Mesodermal cell (in vitro differentiated cells): ENCODE data around the gene NDUFAF2.
"Not testable (repeated sequence)": the region's sequence is repeated elsewhere in the genome, so short reads cannot be mapped to it uniquely, and the experiment has no call there.

ENCODE experiments used
- H3K27ac ChIP-seq: 2 replicates; pipeline ENCODE4 v1.7.0; 2013; ENCODE audit warnings: mild to moderate bottlenecking, low read depth, low read length, moderate library complexity; ENCODE audit not compliant: severe bottlenecking
- H3K36me3 ChIP-seq: 2 replicates; pipeline ENCODE4 v1.7.1; 2013; ENCODE audit warnings: mild to moderate bottlenecking, low read length, moderate library complexity; ENCODE audit not compliant: control insufficient read depth, insufficient read depth
- H3K4me1 ChIP-seq: one replicate; pipeline ENCODE4 v1.7.1; 2013; ENCODE audit warnings: mild to moderate bottlenecking, low read length; ENCODE audit not compliant: insufficient read depth, control insufficient read depth, poor library complexity, severe bottlenecking
- H3K4me3 ChIP-seq: 2 replicates; pipeline ENCODE4 v1.7.0; 2013; ENCODE audit warnings: low read length, control low read depth, mild to moderate bottlenecking; ENCODE audit not compliant: insufficient read depth, poor library complexity, severe bottlenecking; ENCODE audit errors: extremely low read depth
- H3K9me3 ChIP-seq: 2 replicates; pipeline ENCODE4 v1.7.1; 2013; ENCODE audit warnings: mild to moderate bottlenecking, low read length, moderate library complexity; ENCODE audit not compliant: control insufficient read depth
- WGBS, 2 experiments: methylation state at CpG; one replicate each; pipeline ENCODE4 v1.1.5; 2013; ENCODE audit warnings: missing lambda C conversion rate in 2 of 2; ENCODE audit not compliant: insufficient coverage in 2 of 2; 5-methylcytosine and 5-hydroxymethylcytosine counted together

Gene NDUFAF2

GRCh38 chr5:61010467-61011454 is 65.8 kb downstream of the NDUFAF2 start:
- Histone ChIP-seq H3K4me3 (no peak overlapping the region), H3K27ac (no peak overlapping the region), H3K9me3 (no peaks in the 10 kb centered on the region), H3K4me1 (no peaks in the 10 kb centered on the region), H3K36me3 (no peaks in the 10 kb centered on the region)
- WGBS, 2 experiments, result 60% methylated on average over 1 of the region's 5 CpGs; no CpG with 5 or more reads in 1 of the 2 experiments

- Histone ChIP-seq H3K36me3 (no peaks in the 10 kb centered on the region), H3K9me3 (no peaks in the 10 kb centered on the region), H3K4me1 (no peaks in the 10 kb centered on the region), H3K27ac (no peak overlapping the region), H3K4me3 (no peak overlapping the region)
- WGBS, 2 experiments, result no CpG with 5 or more reads among the region's 2 CpGs
Observed at GRCh38 chr5:61018062-61018461, 73.1 kb downstream of the NDUFAF2 start.

GRCh38 chr5:61019642-61020041 is 74.6 kb downstream of the NDUFAF2 start:
- Histone ChIP-seq H3K27ac (no peak overlapping the region), H3K4me1 (no peaks in the 10 kb centered on the region)
- WGBS, 2 experiments, result no CpG with 5 or more reads among the region's 1 CpG

GRCh38 chr5:61020415-61020814 is 75.4 kb downstream of the NDUFAF2 start:
- Histone ChIP-seq H3K4me3 (no peak overlapping the region), H3K4me1 (no peaks in the 10 kb centered on the region), H3K9me3 (no peaks in the 10 kb centered on the region), H3K36me3 (no peaks in the 10 kb centered on the region), H3K27ac (no peak overlapping the region)
- WGBS, 2 experiments, result 85 to 88% methylated on average over 1 to 3 of the region's 3 CpGs

More at GRCh38 chr5:61019642-61020041, 74.6 kb downstream of the NDUFAF2 start:
- Histone ChIP-seq H3K9me3 (no peaks in the 10 kb centered on the region), H3K36me3 (no peaks in the 10 kb centered on the region), H3K4me3 (no peak overlapping the region)

GRCh38 chr5:61023131-61023530 is 78.1 kb downstream of the NDUFAF2 start:
- H3K36me3 ChIP-seq, result no peaks in the 10 kb centered on the region
- no peaks in the 10 kb centered on the region for H3K9me3 ChIP-seq
- H3K27ac ChIP-seq, result no peak overlapping the region
- H3K4me3 ChIP-seq, result no peak overlapping the region
- no peaks in the 10 kb centered on the region for H3K4me1 ChIP-seq
- WGBS, 2 experiments, result no CpG with 5 or more reads among the region's 1 CpG

GRCh38 chr5:61026004-61026403 is 81.0 kb downstream of the NDUFAF2 start:
- no peaks in the 10 kb centered on the region for H3K36me3 ChIP-seq
- no peaks in the 10 kb centered on the region for H3K4me1 ChIP-seq
- H3K9me3 ChIP-seq, result no peaks in the 10 kb centered on the region
- 67% methylated on average over 1 of the region's 2 CpGs; no CpG with 5 or more reads in 1 of the 2 experiments for WGBS, 2 experiments
- no peak overlapping the region for H3K4me3 ChIP-seq
- H3K27ac ChIP-seq, result no peak overlapping the region

GRCh38 chr5:61028382-61028781 is 83.4 kb downstream of the NDUFAF2 start:
- Histone ChIP-seq H3K27ac (no peak overlapping the region), H3K4me3 (no peak overlapping the region), H3K36me3 (no peaks in the 10 kb centered on the region), H3K4me1 (no peaks in the 10 kb centered on the region), H3K9me3 (no peaks in the 10 kb centered on the region)
- no CpG with 5 or more reads among the region's 1 CpG for WGBS, 2 experiments

GRCh38 chr5:61029456-61030162 is 84.6 kb downstream of the NDUFAF2 start:
- Histone ChIP-seq H3K27ac (no peak overlapping the region), H3K9me3 (no peaks in the 10 kb centered on the region), H3K4me3 (no peak overlapping the region), H3K36me3 (no peaks in the 10 kb centered on the region), H3K4me1 (no peaks in the 10 kb centered on the region)
- WGBS, 2 experiments, result 94 to 100% methylated on average over 1 to 2 of the region's 6 CpGs

GRCh38 chr5:61030163-61030482 is 85.1 kb downstream of the NDUFAF2 start:
- Histone ChIP-seq H3K36me3 (no peaks in the 10 kb centered on the region), H3K9me3 (no peaks in the 10 kb centered on the region), H3K4me1 (no peaks in the 10 kb centered on the region), H3K4me3 (no peak overlapping the region), H3K27ac (no peak overlapping the region)

GRCh38 chr5:61031301-61031700 is 86.3 kb downstream of the NDUFAF2 start:
- WGBS, 2 experiments, result no CpG with 5 or more reads among the region's 1 CpG
- H3K36me3 ChIP-seq, H3K4me1 ChIP-seq: not testable (repeated sequence)

GRCh38 chr5:61044545-61044944 is 99.5 kb downstream of the NDUFAF2 start:
- no peaks in the 10 kb centered on the region for H3K36me3 ChIP-seq
- peaks cover 5% of the 10 kb centered on the region for H3K9me3 ChIP-seq

More at GRCh38 chr5:61031301-61031700, 86.3 kb downstream of the NDUFAF2 start:
- not testable (repeated sequence) for H3K9me3 ChIP-seq, H3K4me3 ChIP-seq, H3K27ac ChIP-seq

More at GRCh38 chr5:61044545-61044944, 99.5 kb downstream of the NDUFAF2 start:
- Histone ChIP-seq H3K27ac (no peak overlapping the region), H3K4me1 (peaks cover 5% of the 10 kb centered on the region), H3K4me3 (no peak overlapping the region)
